Upper lobe of left lung (tissue), 6 donors: ENCODE measurements around the gene OCIAD1. TPM values are rescaled to one million over a fixed set of nuclear protein-coding genes. Genes with fewer than 3 reads are reported as not detected.

ENCODE experiments used
- ATAC-seq, 2 donors: fragments of 200-7000 bp; cut with Tn5 transposase; one replicate each; pipeline ENCODE4 v1.9.1; 2022; ENCODE audit warnings: mild to moderate bottlenecking in 2 of 2, moderate library complexity in 2 of 2; ENCODE audit not compliant: low FRiP score in 2 of 2
- DNase-seq, 2 donors: peaks; one replicate each; pipeline ENCODE4 v3.0.0-alpha.2; 2019 to 2020
- H3K27ac ChIP-seq, 4 donors: fragments of 200-600 bp; sonication (generic); one replicate each; pipeline ENCODE4 v1.5.1; 2016 to 2019
- H3K27me3 ChIP-seq, 4 donors: fragments of 200-600 bp; sonication (generic); one replicate each; pipeline ENCODE4 v1.5.1; 2017 to 2019
- H3K36me3 ChIP-seq, 4 donors: fragments of 200-600 bp; sonication (generic); one replicate each; pipeline ENCODE4 v1.5.1; 2016 to 2019
- H3K4me1 ChIP-seq, 4 donors: fragments of 200-600 bp; sonication (generic); one replicate each; pipeline ENCODE4 v1.5.1; 2018 to 2019
- H3K4me3 ChIP-seq, 4 donors: fragments of 200-600 bp; sonication (generic); one replicate each; pipeline ENCODE4 v1.5.1; 2017 to 2019; ENCODE audit warnings: mild to moderate bottlenecking in 2 of 4, moderate library complexity in 1 of 4
- H3K9me3 ChIP-seq, 4 donors: fragments of 200-600 bp; sonication (generic); one replicate each; pipeline ENCODE4 v1.5.1; 2018 to 2019
- EP300 ChIP-seq, 4 donors: sonication (generic); formaldehyde crosslinking; IDR thresholded peaks; one replicate each; pipeline ENCODE4 v1.5.1; 2017; ENCODE audit warnings: antibody characterized with exemption in 4 of 4, control low read depth in 2 of 4
- POLR2A ChIP-seq, 4 donors: fragments of 450-650 bp; IDR thresholded peaks; one replicate each; pipeline ENCODE4 v1.5.1; 2016 to 2017; ENCODE audit warnings: antibody characterized with exemption in 4 of 4, mild to moderate bottlenecking in 2 of 4
- POLR2AphosphoS5 ChIP-seq, 2 donors: sonication (generic); formaldehyde crosslinking; IDR thresholded peaks; one replicate each; pipeline ENCODE4 v1.5.1; 2017; ENCODE audit warnings: antibody characterized with exemption in 2 of 2
- WGBS, 2 donors: methylation state at CpG; one replicate each; pipeline ENCODE4 v1.1.5; 2017 to 2018; 5-methylcytosine and 5-hydroxymethylcytosine counted together
- total RNA-seq, 6 donors: library from RNA; depleted of rRNA in 4 of 6; stranded (reverse); fragments of >200 nt in 4 of 6; gene quantifications; one replicate each; pipeline versions ENCODE4 v1.1.0 to v1.2.1, GENCODE V29; 2016 to 2021
- TF ChIP-seq, protein P1 (sequence below), 6 experiments: fragments of 450-650 bp in 4 of 6; fragments of 200-600 bp in 2 of 6; sonication (generic) in 2 of 6; IDR thresholded peaks; one replicate each; pipeline ENCODE4 v1.5.1; 2016 to 2019; ENCODE audit warnings: antibody characterized with exemption in 6 of 6
- donor health status: DM: no; HTN: no; CAD: no; lungs with moderate emphysema.
- donor health status: DM: no; HTN: yes; CAD: no; lungs with severe emphysema.

OCIAD1 gene
- total RNA-seq, 6 donors from 2014 or later: 31.5 to 104 (median 82.9) TPM

DNA sequence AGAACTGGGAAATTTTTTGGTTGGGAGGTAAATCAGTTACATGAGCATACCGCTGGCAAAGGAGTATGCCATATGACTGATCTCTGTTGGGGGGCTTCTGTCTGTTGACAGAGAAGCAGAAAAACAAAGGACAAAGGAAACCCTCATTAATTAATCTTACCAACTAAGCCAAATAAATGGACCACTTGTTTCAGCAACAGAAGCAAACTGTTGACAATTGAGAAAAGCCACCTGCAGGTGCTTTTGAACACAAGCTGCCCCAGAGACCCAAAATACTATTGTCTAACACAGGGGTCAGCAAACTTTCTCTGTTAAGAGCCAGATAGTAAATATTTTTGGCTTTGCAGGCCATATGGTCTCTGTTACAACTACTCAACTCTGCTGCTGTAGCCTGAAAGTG is 43.8 kb upstream of the OCIAD1 start:
- TF ChIP-seq, protein P1, sequence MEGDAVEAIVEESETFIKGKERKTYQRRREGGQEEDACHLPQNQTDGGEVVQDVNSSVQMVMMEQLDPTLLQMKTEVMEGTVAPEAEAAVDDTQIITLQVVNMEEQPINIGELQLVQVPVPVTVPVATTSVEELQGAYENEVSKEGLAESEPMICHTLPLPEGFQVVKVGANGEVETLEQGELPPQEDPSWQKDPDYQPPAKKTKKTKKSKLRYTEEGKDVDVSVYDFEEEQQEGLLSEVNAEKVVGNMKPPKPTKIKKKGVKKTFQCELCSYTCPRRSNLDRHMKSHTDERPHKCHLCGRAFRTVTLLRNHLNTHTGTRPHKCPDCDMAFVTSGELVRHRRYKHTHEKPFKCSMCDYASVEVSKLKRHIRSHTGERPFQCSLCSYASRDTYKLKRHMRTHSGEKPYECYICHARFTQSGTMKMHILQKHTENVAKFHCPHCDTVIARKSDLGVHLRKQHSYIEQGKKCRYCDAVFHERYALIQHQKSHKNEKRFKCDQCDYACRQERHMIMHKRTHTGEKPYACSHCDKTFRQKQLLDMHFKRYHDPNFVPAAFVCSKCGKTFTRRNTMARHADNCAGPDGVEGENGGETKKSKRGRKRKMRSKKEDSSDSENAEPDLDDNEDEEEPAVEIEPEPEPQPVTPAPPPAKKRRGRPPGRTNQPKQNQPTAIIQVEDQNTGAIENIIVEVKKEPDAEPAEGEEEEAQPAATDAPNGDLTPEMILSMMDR (IDR thresholded peaks at IDR 0.05): no peak
- TF ChIP-seq POLR2A (IDR thresholded peaks at IDR 0.05) (no peak), POLR2AphosphoS5 (IDR thresholded peaks at IDR 0.05) (no peak), EP300 (IDR thresholded peaks at IDR 0.05) (no peak)
- DNase-seq (no peak), ATAC-seq (no peak)
- no peaks in the 10 kb centered on the region for H3K36me3 ChIP-seq
- H3K4me3 ChIP-seq: no peak overlapping the region
- no peaks in the 10 kb centered on the region for H3K4me1 ChIP-seq
- no peaks in the 10 kb centered on the region for H3K27me3 ChIP-seq
- no peaks in the 10 kb centered on the region for H3K9me3 ChIP-seq
- H3K27ac ChIP-seq: no peak overlapping the region
- WGBS, 2 donors: 64 to 68% methylated on average over 1 of the region's 1 CpG

DNA sequence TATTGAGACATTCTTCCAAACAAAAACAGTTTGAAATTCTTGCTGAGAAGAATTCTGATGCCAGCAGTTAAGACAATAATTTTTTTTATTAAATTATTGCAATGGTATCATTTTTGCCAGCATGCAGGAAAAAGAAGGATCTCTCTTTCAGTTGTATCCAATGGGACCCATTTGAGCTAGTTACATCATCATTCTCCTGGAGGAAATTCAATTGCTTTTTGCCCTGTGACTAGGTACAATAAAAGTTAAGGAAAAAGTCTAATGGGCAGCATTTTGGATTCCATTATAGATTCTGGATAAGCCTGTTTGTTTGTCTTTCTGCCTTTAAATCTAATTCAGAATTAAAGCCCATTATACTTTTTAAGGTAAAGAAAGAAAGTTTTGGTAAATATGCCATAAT is 40.3 kb upstream of the OCIAD1 start:
- H3K9me3 ChIP-seq: no peaks in the 10 kb centered on the region
- no peak for DNase-seq
- TF ChIP-seq POLR2A (IDR thresholded peaks at IDR 0.05): no peak
- TF ChIP-seq EP300 (IDR thresholded peaks at IDR 0.05): no peak
- TF ChIP-seq, protein P1 (IDR thresholded peaks at IDR 0.05): no peak
- H3K4me3 ChIP-seq: no peak overlapping the region
- H3K27ac ChIP-seq: no peak overlapping the region
- H3K36me3 ChIP-seq: no peaks in the 10 kb centered on the region
- no peaks in the 10 kb centered on the region for H3K27me3 ChIP-seq
- H3K4me1 ChIP-seq: peaks cover 0 to 3% (median 0%) of the 10 kb centered on the region in 4 donors
- ATAC-seq: no peak

DNA sequence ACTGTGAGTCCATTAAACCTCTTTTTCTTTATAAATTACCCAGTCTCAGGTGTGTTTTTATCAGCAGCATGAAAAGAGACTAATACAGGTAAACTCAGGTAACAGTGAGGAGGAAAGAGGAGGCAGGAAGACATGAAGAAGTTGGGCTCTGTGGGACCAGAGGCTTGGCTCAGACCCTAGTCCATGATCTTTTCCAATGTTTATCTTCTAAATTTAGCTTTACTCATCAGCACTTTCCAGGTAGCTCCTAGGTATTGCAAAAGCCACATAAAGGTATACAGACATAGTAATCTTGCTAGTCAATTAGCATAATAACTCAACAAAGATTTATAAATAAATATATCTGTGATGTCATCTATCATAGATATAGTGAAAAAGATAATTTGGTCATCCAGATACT is 39.6 kb upstream of the OCIAD1 start:
- Histone ChIP-seq H3K27me3 (no peaks in the 10 kb centered on the region), H3K36me3 (no peaks in the 10 kb centered on the region), H3K4me1 (peaks cover 0 to 3% (median 0%) of the 10 kb centered on the region in 4 donors), H3K9me3 (no peaks in the 10 kb centered on the region), H3K4me3 (no peak overlapping the region), H3K27ac (no peak overlapping the region)
- no peak for ATAC-seq
- no peak for TF ChIP-seq POLR2AphosphoS5 (IDR thresholded peaks at IDR 0.05)
- TF ChIP-seq POLR2A (IDR thresholded peaks at IDR 0.05): no peak
- TF ChIP-seq EP300 (IDR thresholded peaks at IDR 0.05): no peak
- TF ChIP-seq, protein P1 (IDR thresholded peaks at IDR 0.05): no peak
- no peak for DNase-seq

DNA sequence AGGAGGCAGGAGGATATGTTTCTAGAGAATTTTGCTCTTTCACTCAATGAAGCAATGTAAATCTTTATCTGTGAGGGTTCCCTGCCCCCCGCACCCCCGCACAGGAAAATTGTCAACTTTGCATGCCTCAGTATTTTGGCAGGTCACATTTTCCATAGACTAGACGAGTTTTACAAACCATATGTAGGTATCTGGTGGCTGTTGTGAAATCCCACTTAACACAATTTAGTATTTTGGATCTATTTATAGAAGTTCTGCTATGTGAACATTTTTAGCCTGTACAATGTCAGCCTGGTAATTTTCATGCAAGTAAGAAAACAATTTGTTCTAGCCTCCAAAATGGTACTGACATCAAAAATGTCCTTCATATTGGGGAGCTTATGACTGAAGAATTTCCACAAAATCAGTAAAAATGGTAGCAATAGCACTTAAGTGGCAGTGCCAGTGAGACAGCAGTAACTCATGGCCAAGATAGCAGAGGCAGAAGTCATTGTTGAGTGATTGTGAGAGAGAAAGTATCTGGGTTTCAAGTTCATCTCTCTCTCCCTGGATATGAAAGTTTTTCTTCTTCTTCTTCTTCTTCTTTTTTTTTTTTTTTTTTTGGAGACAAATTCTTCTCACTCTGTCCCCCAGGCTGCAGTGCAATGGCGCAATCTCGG is 38.4 kb upstream of the OCIAD1 start:
- 71 to 81% methylated on average over 5 of the region's 5 CpGs for WGBS, 2 donors
- no peak for DNase-seq
- no peak overlapping the region for H3K4me3 ChIP-seq
- peaks cover 0 to 3% (median 0%) of the 10 kb centered on the region in 4 donors for H3K4me1 ChIP-seq
- no peak for ATAC-seq
- H3K36me3 ChIP-seq: no peaks in the 10 kb centered on the region
- no peak for TF ChIP-seq POLR2AphosphoS5 (IDR thresholded peaks at IDR 0.05)
- TF ChIP-seq POLR2A (IDR thresholded peaks at IDR 0.05): no peak
- H3K9me3 ChIP-seq: no peaks in the 10 kb centered on the region
- H3K27ac ChIP-seq: no peak overlapping the region
- no peaks in the 10 kb centered on the region for H3K27me3 ChIP-seq

DNA sequence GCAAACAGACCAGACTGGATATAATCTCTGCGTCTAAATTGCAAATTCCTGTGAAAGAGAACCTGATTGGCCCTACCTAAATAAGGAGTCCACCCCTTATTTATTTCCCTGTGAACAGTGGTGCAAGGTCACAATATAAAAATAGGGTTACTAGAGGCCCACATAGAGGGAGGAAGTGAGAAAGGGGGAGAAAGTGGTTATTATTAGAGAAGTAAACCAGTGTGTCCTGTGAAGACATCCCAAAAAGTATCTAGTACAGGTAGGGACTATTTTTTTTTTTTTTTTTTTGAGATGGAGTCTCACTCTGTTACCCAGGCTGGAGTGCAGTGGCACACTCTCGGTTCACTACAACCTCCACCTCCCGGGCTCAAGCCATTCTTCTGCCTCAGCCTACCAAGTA is 35.8 kb upstream of the OCIAD1 start:
- 93 to 99% methylated on average over 3 of the region's 3 CpGs for WGBS, 2 donors
- TF ChIP-seq POLR2A (IDR thresholded peaks at IDR 0.05): no peak
- TF ChIP-seq POLR2AphosphoS5 (IDR thresholded peaks at IDR 0.05): no peak
- TF ChIP-seq EP300 (IDR thresholded peaks at IDR 0.05): no peak
- TF ChIP-seq, protein P1 (IDR thresholded peaks at IDR 0.05): no peak
- ATAC-seq: no peak

More for the DNA sequence above, 35.8 kb upstream of the OCIAD1 start:
- Histone ChIP-seq H3K27me3 (no peaks in the 10 kb centered on the region), H3K4me3 (no peak overlapping the region), H3K27ac (no peak overlapping the region), H3K4me1 (peaks cover 0 to 3% (median 0%) of the 10 kb centered on the region in 4 donors), H3K36me3 (no peaks in the 10 kb centered on the region), H3K9me3 (no peaks in the 10 kb centered on the region)
- DNase-seq: no peak
